HG02840 (cell line): ENCODE measurements around the gene SORCS2.

ENCODE experiments used
- ATAC-seq: cut with Tn5 transposase; IDR thresholded peaks from one replicate; pipeline ENCODE4 v1.9.1; 2021; ENCODE audit warnings: mild to moderate bottlenecking, moderate library complexity, moderate number of reproducible peaks; ENCODE audit not compliant: unreplicated experiment, low FRiP score

SORCS2 gene

DNA sequence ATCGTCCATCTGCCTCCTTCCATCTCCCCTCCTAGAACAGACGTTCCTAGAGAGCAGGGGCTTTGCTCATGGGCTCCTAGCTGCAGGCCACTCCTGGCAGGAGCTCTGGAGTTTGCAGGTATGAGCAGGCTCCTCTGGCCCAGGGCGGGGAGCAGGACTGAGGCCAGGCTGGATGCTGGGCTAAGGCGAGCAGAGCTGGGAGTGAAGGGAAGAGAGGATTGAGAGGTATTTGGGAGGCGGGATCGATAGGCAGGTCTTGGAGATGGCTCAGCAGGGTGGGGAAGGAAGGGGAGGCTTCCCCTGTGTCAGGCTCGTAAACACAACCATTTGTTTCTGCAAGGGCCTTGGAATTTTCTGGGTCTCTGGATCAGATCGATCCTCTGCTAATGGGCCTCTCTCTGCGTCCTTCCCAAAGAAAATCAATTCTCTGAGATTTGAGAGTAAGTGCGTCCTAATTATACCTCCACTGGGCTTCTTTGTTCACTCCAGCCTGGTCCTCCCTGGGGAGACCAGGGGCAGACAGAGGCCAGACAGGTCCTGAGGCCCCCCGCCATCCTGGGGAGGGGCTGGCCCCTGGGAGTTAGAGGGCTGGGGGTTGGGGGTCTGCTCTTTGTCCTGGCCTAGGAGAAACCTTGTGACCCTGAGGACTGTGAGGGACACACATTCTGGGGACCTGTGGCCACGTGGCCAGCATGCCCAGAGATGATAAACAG lies 337.2 kb downstream of the SORCS2 start:
- no peak for ATAC-seq

DNA sequence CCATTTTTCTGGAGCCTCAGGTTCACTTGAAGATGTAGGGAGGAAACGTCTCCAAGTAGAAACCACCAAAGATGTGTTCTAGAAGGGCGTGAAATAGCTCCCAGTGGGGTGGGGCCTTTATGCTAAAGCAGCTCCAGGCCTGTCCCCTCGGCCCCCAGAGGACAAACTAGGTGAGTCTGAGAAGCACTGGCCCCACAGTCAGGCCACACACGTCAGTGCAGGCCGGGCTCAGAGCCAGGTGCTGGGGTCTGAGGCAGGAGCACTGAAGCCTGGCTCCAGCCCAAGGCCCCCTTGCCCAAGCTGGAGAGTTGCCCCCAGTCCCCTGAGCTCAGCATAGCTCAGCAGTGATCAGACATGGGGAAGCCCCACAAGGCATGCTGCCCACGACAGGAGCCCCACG lies 337.7 kb downstream of the SORCS2 start:
- ATAC-seq: no peak

DNA sequence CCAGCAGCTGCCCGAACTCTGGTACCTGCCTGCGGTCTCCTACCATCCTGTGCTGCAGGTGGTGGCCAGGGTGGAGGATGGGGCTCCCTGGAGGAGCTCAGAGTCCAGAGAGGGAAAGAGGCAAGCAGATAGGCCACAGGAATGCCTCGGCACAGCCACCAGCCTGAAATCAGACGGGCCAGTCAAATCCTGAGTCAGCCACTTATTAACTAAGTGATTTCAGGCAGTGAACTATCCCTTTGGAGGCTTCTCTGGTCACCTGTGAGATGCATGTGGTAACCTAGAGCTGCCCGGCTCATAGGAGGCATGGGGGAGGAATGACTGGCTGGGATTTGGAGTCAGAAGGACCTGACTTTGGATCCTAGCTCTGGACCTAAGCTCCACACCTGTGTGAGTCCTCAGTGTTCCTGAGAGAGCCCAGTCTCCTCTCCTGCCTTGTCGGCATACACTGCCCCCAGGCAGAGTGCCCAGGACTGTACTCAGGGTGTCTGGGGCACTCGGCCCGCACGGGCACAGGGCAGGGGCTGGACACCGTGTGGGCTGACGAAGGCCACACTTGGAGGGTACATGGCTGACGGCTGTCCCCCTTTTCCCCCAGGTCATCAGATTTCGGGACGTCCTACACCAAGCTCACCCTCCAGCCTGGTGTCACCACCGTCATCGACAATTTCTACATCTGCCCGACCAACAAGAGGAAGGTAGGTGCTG lies 338.7 kb downstream of the SORCS2 start:
- no peak for ATAC-seq

DNA sequence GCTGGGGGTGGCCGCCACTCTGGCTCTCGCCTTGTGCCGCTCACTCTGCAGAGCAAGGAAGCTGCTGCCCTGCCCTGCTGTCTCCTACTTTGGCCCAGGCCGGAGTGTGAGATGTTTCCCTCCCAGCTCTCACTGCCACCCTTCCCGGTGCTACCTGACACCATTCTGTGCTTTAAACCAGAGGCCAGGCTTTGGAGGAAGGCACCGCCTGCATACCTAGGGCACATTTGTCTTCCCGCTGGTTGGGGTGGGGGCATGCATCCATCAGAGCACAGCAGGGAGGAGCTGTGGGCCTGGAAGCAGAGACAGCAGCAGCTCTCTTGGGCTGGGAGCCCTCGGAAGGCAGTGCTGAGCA lies 339.3 kb downstream of the SORCS2 start:
- ATAC-seq: no peak

DNA sequence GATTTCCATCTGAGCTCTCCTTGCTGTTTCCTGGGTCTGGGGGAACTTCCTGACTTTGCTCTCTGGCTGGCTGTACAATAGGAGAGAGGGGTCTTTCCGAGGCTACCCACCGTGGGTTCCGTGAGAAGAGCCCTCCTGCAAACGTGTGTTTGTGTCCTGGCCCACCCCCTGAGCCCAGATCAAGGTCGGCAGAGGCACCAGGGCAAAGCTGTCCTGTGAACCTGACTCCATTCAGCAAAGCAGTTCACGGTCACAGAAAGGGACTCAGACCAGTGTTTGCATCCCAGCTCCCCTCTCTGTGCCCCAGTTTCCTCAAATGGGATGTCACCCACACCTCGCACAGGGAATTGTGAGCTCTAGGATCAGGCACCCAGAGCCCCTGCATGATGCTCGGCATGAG lies 339.7 kb downstream of the SORCS2 start:
- no peak for ATAC-seq

DNA sequence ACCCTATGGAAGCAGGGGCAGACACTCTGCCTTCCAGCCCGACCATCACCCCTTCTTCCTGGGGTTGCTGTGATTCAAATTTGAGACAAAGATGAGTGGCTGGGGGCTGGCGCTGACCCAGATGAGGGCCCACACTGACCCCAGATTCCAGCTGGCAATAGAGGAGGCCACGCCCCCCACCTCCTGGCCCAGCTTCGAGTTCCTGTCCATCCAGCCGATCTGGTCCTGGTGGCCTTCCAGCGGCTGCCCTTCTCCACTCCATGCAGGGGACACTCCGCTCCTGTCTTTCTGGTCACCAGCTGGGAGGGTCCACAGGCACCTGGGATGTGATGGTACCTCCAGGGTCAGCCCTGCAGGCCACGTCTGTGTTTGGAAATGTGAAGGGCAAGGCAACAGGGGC lies 340.9 kb downstream of the SORCS2 start:
- no peak for ATAC-seq

DNA sequence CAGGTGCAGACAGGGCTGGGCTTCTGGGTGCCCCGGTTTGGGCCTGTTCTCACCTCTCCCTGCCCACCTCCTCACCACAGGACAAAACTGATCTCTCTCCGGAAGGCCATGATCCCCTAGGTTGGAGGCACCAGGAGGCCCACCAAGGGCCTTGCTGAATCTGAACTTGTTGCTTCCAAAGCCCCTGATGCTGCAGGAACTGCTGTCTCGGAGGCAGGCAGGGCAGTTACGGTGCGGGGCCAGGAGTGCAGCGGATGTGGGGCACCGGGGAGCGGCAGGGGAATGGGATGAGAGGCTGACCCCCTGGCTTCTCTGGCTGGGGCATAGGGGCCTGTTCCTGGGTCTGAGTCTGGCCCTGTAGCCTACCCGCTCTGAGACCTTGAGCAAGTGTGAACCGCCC lies 342.8 kb downstream of the SORCS2 start:
- ATAC-seq: no peak

DNA sequence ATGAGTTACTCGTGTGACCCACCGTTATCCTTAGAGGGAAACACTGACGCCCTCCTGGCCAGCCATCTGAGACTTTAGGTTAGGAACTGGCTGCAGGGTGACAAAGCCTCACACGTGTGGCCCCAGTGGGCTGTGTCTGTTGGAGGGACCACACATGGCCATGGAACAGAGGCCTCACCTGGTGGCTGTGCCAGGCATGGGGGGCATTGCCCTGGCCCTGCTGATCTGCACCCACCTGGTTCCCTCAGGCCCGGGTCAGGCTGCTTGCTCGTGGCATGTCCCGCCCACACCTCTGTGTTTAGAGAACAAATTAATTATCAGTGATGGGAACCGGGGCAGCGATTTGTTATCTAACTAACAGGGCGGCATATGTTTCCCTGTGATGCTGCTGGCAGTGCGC lies 343.3 kb downstream of the SORCS2 start:
- no peak for ATAC-seq

DNA sequence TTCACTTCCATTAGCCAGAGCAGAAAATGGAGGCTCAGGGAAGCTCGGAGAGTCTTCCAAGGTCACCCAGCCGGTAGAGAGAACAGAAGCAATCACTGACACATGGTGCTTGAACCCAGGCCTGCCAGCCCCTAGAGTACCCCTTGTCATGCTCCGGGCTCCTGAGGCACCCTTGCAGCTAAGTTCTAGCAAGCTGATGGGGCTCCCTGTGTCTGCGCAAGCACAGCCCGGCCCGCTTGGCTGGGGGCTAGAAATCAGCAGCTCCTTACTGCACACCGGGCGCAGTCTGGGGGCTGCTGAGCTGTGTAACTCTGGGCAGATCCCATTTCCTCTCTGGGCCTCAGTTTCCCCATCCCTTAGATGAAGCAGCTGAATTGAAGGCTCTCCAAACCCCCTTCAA lies 344.5 kb downstream of the SORCS2 start:
- ATAC-seq: no peak

DNA sequence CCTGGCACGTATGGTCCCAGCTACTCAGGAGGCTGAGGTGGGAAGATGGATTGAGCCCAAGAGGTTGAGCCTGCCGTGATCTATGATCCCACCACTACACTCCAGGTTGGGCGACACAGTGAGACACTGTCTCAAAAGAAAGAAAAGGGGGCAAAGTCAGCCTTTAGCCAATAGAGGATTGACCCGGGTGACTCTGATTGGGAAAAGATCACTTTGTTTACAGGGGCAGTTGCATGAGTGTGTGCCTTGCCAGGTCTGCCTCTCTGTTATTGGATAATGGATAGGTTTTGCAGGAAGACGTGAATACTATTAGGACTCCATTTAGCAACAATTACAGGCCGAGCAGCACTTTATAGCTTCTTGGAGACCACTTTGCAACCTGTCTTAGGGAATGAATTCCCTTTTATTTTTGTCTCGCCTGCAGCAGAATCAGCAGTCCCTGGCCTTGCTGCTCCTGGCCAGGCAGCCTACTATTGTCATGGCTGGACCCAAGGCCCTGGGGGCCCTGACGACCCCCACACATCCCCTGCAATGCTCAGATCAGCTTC lies 345.6 kb downstream of the SORCS2 start:
- ATAC-seq: no peak

DNA sequence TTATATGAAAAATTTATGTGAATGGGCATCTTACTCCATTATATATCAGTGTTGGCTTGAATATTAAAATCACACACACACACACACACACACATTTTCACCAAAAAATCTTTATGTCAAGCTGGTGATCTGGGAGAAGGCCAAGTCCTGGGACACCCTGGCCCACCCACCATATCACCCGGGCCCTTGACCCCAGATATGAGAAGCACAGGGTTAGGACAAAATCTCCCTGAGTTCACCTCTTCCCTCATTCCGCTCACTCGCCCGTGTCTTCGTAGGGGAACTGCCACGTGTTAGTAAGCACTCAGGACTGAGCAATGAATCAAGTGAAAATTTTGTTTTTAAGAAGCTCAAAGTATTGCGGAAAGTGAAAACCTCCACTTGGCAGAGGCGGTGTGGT lies 346.2 kb downstream of the SORCS2 start:
- ATAC-seq: no peak

DNA sequence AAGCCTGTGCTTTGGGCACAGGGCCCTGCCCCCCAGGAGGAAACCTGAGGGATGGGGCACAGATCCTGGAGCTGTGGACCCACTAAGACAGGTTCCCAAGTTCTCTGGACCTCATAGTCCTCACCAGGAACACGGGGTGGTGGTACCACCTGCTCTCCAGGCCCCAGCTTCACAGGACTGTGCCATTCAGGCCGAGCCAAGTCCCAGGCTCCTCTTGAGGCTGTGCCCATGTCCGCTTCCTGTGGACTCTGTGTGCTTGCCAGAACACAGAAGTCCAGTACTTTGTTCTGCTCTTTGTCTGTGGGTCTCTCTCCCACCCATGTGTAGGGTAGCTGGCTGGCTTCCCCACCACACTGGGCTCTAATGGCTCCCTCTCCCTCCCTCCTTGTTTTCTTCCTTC lies 346.8 kb downstream of the SORCS2 start:
- no peak for ATAC-seq

DNA sequence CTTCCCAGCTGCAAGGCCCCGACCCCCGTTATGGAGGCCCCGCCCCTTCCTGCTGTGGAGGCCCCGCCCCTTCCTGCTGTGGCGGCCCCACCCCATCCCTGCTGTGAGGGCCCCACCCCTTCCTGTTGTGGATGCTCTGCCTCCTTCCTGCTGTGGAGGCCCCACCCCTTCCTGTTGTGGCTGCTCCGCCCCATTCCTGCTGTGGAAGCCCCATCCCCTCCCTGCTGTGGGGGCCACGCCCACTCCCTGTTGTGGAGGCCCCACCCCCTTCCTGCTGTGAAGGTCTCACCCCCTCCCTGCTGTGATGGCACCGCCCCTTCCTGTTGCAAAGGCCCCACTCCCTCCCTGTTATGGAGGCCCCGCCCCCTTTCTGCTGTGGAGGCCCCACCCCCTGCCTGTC lies 347.3 kb downstream of the SORCS2 start:
- ATAC-seq: no peak

DNA sequence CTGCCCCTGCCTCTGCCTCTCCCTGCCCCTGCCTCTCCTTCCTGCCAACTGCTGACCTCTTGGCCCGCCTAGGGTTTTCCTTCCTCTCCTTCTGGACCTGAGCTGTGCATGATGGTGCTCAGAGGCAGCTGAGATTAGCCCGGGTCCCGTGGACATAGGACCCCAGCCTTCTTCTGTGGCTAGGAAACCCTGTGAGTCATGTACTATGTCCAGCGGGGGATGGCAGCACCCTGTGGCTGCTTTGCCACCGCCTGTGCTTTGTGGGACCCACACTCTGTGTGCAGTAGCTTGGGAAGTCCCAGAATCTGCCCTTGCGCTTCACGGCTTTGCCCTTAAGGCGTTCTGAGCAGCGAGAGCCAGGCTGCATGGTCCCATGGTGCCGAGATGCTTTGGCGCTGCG lies 347.9 kb downstream of the SORCS2 start:
- ATAC-seq: no peak

DNA sequence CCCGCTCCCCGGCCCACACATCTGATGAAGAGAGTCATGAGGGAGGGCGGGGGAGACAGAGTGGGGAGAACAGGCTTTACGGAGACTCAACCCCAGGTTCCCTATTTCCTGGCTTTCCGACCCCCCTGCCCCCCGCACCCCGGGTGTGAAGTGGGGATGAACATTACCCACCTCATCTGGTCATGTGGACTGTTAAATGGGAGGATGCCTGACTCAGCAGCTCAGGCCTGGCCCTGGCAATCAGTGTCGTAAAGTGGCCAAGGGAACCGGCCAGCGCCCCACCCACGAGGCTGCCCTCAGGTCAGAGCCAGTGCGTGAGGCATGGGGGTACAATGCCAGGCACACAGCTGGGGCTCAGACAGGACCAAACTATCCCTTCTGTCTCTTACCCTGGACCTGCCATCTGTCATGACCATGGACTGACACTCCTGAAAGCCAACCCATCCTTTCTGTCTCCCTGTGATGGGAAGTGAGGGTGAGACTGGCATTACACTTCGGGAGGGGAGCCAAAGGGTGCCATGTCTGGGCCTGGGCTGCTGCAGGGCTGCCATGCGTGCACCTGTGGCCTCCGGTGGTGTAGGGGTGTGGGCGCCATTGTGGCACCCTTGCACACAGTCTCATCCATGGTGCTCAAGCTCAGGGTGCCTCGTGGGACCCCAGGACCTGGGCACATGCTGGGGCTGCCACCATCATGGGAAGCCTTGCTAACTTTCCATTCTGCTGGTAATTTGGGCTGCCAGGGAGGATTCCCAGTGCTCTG lies 348.5 kb downstream of the SORCS2 start:
- no peak for ATAC-seq

DNA sequence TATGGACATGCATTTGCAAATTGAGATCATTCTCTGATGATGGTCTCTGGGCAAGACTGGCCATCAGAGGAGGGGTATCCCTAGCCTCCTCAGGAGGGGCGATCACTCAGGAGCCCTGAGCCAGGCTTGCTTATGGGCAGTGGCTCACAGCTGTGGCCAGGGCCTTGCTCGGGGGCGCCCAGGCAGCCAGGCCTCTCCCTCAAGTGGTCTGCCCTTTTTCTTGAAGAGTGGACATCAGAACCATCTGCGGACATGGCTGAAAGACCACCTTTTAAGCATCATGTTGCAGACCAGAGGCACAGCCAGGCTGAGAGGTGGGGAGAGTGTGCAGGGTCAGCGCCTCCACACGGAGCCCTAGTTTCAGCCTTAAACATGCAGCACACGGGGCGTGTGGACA lies 349.1 kb downstream of the SORCS2 start:
- no peak for ATAC-seq

DNA sequence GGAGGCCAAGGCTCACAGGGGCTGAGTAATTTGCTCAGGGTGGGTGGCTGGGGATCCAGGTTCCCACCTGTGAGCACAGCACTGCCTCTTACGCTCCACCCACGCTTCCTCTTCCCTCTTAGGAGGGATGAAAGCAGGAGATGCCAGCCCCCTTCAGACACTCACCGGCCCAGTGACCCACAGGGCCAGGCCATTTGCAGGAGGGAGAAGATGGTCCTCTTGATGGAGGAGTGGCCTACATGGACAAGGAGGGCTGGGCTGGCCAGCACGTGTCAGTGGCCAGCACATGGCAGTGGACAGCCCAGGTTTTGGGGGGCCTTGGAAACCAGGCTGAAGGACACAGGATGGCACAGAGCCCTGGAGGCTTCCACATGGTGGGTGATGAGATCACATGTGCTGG lies 350.4 kb downstream of the SORCS2 start:
- no peak for ATAC-seq

DNA sequence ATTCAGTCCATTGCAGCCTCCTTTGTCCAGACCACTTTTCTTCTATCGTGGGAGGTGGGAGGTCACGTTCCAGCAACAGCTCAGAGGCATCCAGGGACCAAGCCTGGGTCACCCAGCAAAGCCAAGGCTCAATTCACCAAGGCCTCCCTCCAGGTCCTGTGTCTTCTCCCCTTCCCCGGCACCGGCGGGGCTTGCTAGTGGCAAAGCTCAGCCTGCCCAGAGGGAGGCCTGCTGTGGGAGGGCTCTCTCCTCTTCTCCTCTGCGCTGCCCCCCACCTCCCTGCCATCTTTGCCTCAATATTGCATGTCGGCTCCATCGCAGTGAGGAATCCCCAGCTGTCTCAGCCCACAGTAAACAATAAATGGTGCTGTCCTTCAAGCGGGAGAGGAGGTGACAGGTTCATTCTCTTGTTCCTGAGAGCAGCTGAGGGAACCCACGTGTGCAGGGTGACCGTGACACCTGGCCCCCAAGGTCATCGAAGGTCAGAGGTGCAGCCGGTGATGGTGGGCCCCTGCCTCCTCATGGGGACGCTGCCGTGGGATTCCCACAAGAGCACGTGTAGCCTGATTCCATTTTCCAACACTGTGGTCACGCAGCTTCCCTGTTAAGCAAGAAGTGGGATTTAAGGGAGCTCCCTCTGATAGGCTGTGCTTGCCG lies 353.9 kb downstream of the SORCS2 start:
- no peak for ATAC-seq

DNA sequence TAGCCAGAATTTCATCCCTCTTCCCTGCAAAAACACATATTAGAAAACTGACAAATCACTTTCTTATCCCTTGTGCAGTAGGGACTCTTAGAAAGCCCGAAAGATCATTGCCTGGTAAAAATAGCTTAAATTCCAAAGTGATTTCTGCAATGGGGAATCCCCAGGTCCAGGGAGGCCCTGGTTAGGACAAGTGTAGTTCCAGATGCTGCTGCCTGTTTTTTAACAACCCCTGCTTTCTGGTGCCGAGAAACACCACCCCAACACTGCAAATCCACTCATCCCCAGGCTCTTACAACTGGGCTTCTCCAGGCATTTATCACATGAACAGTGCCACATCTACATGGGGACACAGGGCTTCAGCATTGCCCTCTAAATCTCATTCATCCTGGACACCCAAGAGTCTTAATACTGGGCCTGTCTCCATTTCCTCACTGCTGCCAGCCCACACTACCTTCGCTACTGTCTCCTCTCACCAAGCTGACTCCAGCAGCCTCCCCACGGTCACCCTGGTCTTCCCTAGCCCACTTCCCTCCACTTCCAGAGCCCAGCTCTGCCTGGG lies 354.6 kb downstream of the SORCS2 start:
- no peak for ATAC-seq

DNA sequence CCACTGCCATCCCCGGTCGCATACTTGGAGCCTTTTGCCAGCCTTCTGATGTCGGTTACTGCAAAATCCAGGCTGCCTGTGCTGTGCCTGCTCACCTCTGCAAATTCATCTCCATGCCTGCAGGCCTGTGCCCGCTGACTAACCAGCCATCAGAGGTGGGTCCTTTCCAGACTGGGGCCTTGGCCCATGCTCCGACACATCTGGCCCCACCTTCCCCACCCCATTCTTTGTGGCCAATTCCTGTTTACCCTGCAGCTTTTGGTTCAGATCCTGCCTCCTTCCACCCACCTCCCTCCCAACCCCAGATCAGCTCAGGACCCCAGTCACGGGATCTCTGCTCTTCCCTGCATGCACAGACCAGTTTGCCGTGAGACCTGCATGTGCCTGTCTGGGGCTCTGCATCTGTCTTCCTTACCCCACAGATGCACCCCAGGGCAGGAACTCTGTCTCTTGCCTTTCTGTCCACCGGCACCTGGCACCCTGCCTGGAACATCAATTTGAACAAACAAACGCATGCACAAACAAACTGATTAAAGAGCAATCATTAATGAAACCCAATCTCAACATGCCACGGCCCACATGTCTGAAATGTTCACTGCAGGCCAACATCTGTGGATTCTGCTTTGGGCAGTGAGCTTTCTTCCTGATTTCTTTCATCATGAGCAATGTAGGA lies 355.2 kb downstream of the SORCS2 start:
- ATAC-seq: no peak
